SW 1271 (cell line): ENCODE measurements around the gene LMO1.

Experiments used
- DNase-seq, 2 experiments: peaks; one replicate each; lab custom pipeline; 2025; lab: John Stamatoyannopoulos, UW

LMO1 gene

DNA sequence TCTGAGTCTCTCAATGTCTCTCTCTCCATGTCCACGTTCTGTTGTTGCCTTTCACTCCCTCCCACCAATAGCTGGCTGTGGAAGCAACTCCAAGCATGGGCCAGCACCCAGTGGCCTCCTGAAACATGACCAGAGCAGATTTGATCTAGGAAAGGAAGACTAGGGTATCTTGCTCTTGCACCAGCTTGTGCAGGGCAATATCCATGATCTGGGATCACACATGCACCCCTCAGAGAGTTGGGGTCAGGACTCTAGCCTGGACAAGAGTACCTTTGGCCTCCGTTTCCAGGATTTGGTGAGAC, 60.3 kb downstream of the LMO1 start:
- no peak for DNase-seq

DNA sequence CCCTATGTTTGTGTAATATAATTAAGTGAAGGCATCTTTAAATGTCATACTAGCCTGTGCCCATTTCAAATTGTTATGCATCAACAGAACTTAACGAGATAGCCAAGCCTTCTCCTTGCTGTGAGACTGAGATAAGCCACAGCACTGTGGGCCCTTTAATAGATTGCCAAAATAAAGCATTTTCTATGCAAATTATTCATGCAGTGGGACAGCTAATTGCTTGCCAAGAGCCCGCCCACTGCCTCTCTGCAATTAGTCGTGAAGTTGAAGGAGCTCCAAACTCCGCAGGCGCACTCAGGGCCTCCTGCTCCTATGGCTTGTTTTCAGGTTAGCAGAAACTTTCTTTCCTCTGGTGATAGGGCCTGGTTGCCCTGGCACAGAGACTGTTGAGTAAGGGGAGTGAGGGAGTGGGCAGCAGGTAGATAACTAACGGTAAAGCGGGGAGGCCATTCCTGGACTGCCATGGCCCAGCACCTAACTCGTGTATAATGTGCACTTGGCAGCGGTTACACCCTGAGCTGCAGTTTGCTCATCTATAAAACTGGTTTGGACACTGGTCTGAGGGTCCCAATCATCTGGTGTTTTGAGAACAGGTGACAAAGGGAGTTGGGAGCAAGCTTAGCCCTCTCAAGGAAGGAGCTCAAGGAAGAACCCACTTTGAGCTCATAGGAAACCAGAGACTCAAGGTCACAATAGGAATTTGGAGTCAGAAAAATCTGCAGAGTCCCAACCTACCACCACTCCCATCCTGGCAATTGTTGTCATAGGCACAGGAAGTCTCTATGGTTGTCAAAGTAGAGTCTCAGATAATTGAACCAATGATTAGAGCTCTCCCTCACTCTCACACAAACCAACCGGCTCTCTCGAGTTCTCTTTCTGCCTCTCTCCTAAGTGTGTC, 60.9 kb downstream of the LMO1 start:
- DNase-seq, result no peak

DNA sequence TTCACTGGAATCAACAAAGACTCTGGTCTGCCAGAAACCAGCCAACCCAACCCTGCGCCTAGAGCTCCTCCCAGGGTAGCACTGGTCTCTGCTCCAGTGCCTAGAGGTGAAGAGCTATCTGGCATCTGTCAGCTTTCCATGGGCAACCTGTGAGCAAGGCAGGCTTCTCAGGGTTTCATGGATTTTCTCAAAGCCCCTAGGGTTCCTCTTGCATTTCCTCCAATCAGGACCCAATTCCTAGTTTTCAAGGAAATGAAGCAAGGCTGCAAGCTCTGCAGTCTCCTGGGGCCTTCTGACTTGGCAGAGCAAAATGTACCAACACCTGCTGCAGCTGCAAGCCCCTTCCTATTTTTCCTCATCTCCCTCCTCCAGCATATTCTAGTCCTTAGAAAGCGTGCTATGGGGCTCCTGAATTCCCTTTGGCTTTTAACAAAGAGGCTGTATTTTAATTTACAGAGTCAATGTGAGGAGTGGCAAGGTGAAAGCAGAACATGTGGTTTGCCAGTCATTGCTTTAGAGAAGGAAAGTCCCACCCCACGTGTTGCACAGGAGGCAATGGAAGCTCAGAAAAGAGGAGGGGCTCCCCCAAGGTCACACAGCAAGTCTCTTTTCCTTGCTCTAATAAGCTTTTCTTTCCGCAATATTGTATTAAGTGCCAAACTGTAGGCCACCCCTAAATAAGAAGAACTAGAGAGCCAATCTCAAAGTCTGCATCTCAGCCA, 61.9 kb downstream of the LMO1 start:
- no peak for DNase-seq

DNA sequence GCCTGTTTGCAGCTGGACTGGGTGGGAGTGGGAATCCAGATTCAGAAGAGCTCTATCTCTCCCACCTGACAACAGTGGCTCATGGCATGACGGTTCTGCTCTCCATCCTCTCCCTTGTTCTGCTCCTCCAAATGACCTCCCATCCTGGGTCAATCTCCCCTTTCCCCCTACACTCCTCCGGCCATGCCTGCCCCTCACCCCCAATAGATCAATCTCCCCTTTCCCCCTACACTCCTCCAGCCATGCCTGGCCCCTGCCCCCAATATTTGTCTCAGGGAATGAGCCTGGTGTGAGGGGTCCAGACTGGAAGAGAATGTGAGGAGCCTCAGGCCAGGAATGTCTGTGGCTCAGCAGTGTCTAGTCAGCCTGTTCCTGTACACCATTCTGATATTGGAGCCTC, 64.0 kb downstream of the LMO1 start:
- DNase-seq, result no peak

DNA sequence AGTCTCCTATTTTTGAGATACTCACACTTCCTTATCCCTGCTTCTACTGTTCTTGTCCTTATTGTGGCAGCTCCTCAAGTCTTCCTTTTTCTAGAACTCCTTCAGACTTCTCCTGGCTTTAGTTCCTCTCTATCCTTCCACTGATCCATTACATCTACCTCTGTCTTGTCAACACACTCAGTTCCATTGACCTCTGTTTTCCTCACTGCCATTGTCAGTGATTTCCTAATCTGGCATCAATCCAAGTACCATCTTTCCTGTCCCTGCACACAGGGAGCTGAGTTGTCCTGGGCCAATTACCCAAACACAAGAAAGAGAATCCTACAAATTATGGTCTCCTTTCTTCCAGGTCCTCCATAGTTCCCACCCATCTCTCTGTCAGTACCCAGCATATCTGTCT, 66.9 kb downstream of the LMO1 start:
- no peak for DNase-seq

DNA sequence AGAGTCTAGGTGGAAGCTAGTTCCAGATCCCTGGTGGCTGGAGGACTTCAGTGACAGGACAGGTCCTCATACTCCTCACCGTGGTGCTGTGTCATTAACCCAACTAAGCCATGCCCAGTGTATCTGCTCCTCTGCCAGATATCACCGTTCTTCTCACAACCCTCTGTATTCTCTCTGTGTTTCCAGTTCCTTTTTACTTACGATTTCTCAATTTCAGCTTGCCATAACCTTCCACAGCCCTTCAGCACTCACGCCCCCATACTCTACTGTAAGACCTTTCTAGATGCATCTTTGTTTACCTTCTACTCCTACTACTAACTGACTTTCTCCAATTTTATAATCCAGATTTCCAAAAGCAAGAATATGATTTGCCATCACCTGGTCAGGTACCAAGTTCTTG, 68.7 kb downstream of the LMO1 start:
- no peak for DNase-seq

DNA sequence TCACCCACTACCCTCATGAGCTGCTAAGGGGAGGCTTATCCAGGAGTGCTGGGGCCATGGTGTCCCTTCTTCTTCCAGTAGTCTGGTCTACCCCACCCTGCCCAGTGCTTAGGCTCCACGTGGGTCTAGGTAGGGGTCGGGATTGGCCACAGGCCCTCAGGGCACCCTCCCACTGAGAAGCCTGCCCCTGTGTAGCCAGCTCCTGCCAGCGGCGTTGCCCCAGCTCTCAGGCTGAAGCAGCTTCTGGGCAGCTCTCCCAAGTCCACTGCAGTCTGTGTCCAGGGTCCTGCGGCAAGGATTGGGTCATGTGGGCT, 70.8 kb downstream of the LMO1 start:
- no peak for DNase-seq

DNA sequence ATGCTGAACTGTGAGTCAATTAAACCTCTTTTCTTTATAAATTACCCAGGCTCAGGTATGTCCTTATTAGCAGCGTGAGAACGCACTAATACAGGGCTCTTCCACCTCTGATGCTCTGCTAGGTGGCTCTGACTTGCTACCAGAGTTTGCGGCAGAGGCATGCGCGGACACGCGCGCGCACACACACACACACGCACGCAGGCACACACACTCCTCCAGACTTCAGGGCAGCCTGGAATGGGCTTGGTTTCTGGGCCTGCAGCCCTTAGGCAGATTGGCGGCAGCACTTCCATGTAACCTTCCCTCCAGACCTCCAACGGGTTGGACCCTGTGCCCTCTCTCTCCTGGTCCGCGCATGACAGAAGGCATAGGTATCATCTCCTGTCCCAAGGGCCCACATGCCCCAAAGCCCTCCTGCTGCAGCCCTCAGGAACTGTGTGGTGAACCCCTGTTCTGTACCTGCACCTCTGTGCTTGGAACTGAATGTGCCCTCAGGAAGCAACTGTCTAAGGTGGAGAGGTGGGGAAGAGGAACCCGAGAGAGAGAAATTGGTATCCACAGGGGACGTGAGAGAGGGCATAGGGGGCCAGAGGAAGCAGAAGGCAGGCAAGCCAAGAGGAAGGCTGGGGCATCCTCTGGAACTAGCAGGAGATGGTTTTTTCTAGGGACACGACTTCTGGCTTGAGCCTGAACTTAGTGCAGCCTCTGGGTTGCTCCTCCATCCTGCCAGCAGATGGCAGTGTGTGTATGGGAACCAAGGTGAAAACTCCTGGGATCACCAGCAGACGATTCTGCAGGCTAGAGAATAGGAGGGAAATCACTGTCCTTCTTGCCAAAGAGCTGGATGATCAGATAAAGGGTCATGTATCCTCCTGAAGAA, 71.4 kb downstream of the LMO1 start:
- peak in 1 of 2 experiments; percentile 44 for DNase-seq

DNA sequence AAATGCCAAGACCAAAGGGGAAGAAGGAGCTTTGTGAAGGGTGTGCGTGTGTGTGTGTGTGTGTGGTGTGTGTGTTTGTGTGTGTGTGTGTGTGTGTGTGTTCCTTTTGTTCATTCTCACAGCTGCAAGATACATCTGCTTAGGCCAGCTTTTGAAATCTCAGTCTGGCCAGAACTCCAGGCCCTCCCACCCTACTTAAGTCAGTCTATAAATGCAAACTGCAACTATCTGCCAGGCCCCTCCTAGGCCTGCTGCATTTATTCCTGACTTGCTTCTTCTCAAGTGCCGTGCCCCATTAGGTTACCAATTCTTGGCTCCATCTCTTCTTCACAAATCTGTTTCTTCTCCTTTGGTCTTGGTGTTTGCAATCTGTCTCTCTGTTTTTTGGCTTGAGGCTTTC, 73.2 kb downstream of the LMO1 start:
- DNase-seq, result no peak

DNA sequence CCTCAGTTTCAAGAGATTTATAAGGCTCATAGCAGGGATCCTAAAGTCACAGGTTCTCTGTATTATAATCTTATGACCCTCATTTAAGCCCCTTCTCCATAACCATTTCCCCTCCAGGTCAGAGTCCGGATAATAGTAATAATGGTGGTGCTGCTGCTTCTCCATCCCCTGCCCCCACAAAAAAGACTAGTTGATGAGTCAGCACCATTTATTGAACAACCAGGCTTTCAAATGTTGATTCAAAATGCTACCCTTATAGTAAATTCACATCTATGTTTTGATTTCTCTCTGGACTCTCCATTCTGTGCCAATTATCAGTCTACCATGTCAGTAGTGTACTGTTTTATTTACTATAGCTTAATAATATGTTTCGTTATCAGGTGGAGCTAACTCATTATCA, 77.2 kb downstream of the LMO1 start:
- no peak for DNase-seq

DNA sequence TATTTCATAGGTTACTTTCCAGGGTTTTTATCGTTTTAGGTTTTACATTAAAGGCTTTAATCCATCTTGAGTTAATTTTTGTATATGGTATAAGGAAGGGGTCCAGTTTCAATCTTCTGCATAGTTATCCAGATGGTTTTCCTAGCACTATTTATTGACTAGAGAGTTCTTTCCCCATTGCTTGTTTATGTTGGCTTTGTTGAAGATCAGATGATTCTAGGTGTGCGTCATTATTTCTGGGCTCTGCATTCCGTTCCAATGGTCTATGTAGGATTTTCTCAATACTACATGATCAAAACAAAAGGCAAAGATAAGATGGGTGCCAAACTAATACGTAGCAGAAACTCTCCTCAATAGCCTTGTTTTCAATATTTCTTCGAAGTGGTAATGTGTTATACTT, 80.6 kb downstream of the LMO1 start:
- DNase-seq, result no peak

DNA sequence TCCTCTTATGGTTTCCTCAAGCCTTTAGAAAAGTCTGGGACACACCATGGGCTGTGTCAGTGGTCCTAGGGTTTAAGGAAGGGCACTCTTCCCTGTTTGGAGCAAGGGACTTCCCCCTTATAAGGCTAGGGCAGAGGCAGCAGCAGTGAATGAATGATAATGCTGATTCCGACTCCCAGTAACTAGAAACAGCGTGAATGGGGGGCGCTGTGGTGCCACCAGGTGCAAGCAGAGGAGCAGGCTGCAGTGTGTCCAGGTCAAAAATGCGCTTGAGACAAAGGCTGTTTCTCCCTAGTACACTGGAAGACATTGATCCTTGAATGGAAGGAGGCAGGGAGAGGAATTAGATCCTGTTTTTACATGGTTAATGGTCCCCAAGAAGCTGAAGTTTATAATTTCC, 83.2 kb downstream of the LMO1 start:
- DNase-seq, result no peak

DNA sequence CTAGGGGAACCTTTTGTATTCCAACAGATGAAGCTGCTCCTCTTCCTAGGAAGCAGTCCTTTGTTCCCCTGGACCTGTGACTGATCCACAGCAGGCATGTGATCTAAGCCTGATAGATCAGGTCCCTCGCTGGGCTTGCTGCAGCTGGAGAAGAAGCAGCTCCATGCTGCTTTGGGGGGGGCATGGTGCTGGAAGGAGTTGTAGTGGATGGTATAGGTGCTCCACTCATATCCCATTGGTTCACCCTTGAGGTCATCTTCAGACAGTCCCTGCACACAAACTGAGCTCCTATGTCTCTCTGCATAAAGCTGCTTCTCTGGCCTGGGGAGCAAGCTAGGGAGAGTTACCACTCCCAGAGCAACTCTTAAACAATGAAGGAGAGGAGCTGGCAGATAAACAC, 85.4 kb downstream of the LMO1 start:
- no peak for DNase-seq

DNA sequence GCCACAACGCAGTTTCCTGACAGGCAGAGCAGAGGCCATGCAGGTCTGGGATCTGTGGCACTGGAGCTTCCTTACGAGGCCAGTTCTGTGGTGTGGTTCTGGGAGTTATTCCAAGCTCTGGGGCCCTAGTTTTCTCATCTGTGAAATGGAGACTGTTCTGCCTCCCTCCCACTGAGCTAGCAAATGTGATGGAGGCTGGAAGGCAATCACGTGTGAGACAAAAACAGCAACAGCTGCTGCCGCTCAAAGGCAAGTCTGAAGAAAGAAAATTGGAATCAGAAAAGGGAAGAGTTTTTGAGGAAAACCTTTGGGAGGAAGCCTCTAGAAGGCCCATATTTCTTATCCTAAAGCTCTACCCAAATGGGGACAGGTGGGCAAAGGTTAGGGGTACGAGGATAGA, 86.5 kb downstream of the LMO1 start:
- no peak for DNase-seq
